Left kidney (tissue), 2 donors: ENCODE results near the gene HMCES. TPM values are rescaled to one million over a fixed set of nuclear protein-coding genes. Genes with fewer than 3 reads are reported as not detected.
"Not testable (repeated sequence)": the region's sequence is repeated elsewhere in the genome, so short reads cannot be mapped to it uniquely, and the experiment has no call there.

Experiments
- DNase-seq: peaks from one replicate; pipeline ENCODE4 v3.0.0-alpha.2; 2013
- polyA plus RNA-seq: library from polyadenylated mRNA; unstranded; fragments of 120-200 nt; gene quantifications from one replicate; pipeline ENCODE4 v1.2.1, GENCODE V29; 2013; ENCODE audit not compliant: insufficient read length

HMCES gene
- polyA plus RNA-seq, 1 donor: 55.7 TPM

- no peak for DNase-seq
Measured at GRCh38 chr3:129345971-129346370, 67.3 kb downstream of the HMCES start.

GRCh38 chr3:129346695-129347457 is 68.2 kb downstream of the HMCES start:
- peak; percentile 28 for DNase-seq

GRCh38 chr3:129347458-129347845 is 68.8 kb downstream of the HMCES start:
- no peak for DNase-seq

- DNase-seq: no peak
Measured at GRCh38 chr3:129348734-129349133, 70.1 kb downstream of the HMCES start.

- not testable (repeated sequence) for DNase-seq
Measured at GRCh38 chr3:129349169-129349568, 70.5 kb downstream of the HMCES start.

GRCh38 chr3:129349791-129350190 is 71.1 kb downstream of the HMCES start:
- no peak for DNase-seq

- DNase-seq: no peak
Measured at GRCh38 chr3:129352045-129352444, 73.4 kb downstream of the HMCES start.

- DNase-seq: no peak
Measured at GRCh38 chr3:129352650-129353588, 74.2 kb downstream of the HMCES start.

- no peak for DNase-seq
Measured at GRCh38 chr3:129353589-129353941, 74.9 kb downstream of the HMCES start.

Other genes with a start within 250 kb of the HMCES start
- gene GP9, start 218.1 kb upstream of the HMCES start, polyA plus RNA-seq: 0.47 TPM
- gene RAB43, start 157.1 kb upstream of the HMCES start, polyA plus RNA-seq: 4.0 TPM
- 53.1 TPM for gene ISY1, start 117.8 kb upstream of the HMCES start, polyA plus RNA-seq
- 399 TPM for gene CNBP, start 95.0 kb upstream of the HMCES start, polyA plus RNA-seq
- 176 TPM for gene COPG1, start 29.3 kb upstream of the HMCES start, polyA plus RNA-seq
- gene EFCAB12, start 149.8 kb downstream of the HMCES start, polyA plus RNA-seq: 5.9 TPM
- 54.5 TPM for gene MBD4, start 161.1 kb downstream of the HMCES start, polyA plus RNA-seq
- 79.0 TPM for gene IFT122, start 161.4 kb downstream of the HMCES start, polyA plus RNA-seq
- gene RHO, start 249.8 kb downstream of the HMCES start, polyA plus RNA-seq: 0.13 TPM